Peyer's patch (tissue), 4 donors: Measurements from ENCODE around the gene SIX5. TPM values are rescaled to one million over a fixed set of nuclear protein-coding genes. Genes with fewer than 3 reads are reported as not detected.

ENCODE experiments used
- DNase-seq, 3 donors: peaks; one replicate each; pipeline ENCODE4 v3.0.0-alpha.2; 2017 to 2019
- H3K27ac ChIP-seq, 4 donors: fragments of 200-600 bp; sonication (generic); one replicate each; pipeline ENCODE4 v1.5.1; 2016 to 2019
- H3K27me3 ChIP-seq, 2 donors: fragments of 200-600 bp; sonication (generic); one replicate each; pipeline ENCODE4 v1.5.1; 2019
- H3K36me3 ChIP-seq, 3 donors: fragments of 200-600 bp; sonication (generic); one replicate each; pipeline ENCODE4 v1.5.1; 2016 to 2019
- H3K4me1 ChIP-seq, 4 donors: fragments of 200-600 bp; sonication (generic); one replicate each; pipeline ENCODE4 v1.5.1; 2016 to 2019
- H3K4me3 ChIP-seq, 4 donors: fragments of 200-600 bp; sonication (generic); 1 replicate in 3 of 4; 2 replicates in 1 of 4; pipeline ENCODE4 v1.5.1; 2016 to 2019; ENCODE audit warnings: mild to moderate bottlenecking in 1 of 4
- H3K9me3 ChIP-seq, 4 donors: fragments of 200-600 bp; sonication (generic); one replicate each; pipeline ENCODE4 v1.5.1; 2016 to 2019; ENCODE audit warnings: mild to moderate bottlenecking in 1 of 4
- POLR2A ChIP-seq, 2 donors: fragments of 450-650 bp; IDR thresholded peaks; one replicate each; pipeline ENCODE4 v1.5.1; 2017; ENCODE audit warnings: antibody characterized with exemption in 2 of 2, mild to moderate bottlenecking in 2 of 2, moderate library complexity in 2 of 2
- total RNA-seq, 4 donors: library from RNA; depleted of rRNA; stranded (reverse); fragments of >200 nt; gene quantifications; one replicate each; pipeline ENCODE4 v1.1.0, GENCODE V29; 2016
- TF ChIP-seq, protein P1 (sequence below), 6 experiments: fragments of 450-650 bp in 4 of 6; fragments of 200-600 bp in 2 of 6; sonication (generic) in 1 of 6; IDR thresholded peaks; one replicate each; pipeline ENCODE4 v1.5.1; 2017 to 2019; ENCODE audit warnings: antibody characterized with exemption in 6 of 6, mild to moderate bottlenecking in 3 of 6, moderate library complexity in 1 of 6

The SIX5 gene
- total RNA-seq, 4 donors from 2014 or later: 3.3 to 11.5 (median 6.2) TPM

DNA sequence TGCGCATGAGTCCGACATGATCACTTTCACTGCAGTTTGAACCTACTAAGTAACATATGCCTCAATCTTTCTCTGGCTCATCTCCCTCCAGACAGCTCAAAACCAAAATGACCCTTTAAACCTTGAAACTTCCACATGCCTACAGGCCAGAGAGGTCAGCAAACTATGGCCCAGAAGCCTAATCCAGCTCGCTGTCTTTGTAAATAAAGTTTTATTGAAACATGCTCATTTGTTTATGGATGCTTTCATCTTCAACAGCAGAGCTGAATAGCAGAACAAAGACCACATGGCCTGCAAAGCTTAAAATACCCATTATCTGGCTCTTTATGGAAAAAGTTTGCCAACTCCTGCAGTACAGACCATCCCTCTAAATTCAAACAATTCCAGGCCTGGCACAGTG lies 53.9 kb downstream of the SIX5 start:
- H3K4me3 ChIP-seq: no peak overlapping the region
- H3K36me3 ChIP-seq: peaks cover 0 to 23% (median 0%) of the 10 kb centered on the region in 3 donors
- H3K9me3 ChIP-seq: no peaks in the 10 kb centered on the region
- no peaks in the 10 kb centered on the region for H3K27me3 ChIP-seq
- H3K27ac ChIP-seq: no peak overlapping the region
- TF ChIP-seq POLR2A (IDR thresholded peaks at IDR 0.05): no peak
- TF ChIP-seq, protein P1, sequence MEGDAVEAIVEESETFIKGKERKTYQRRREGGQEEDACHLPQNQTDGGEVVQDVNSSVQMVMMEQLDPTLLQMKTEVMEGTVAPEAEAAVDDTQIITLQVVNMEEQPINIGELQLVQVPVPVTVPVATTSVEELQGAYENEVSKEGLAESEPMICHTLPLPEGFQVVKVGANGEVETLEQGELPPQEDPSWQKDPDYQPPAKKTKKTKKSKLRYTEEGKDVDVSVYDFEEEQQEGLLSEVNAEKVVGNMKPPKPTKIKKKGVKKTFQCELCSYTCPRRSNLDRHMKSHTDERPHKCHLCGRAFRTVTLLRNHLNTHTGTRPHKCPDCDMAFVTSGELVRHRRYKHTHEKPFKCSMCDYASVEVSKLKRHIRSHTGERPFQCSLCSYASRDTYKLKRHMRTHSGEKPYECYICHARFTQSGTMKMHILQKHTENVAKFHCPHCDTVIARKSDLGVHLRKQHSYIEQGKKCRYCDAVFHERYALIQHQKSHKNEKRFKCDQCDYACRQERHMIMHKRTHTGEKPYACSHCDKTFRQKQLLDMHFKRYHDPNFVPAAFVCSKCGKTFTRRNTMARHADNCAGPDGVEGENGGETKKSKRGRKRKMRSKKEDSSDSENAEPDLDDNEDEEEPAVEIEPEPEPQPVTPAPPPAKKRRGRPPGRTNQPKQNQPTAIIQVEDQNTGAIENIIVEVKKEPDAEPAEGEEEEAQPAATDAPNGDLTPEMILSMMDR (IDR thresholded peaks at IDR 0.05): no peak
- no peak for DNase-seq
- peaks cover 0 to 16% (median 3%) of the 10 kb centered on the region in 4 donors for H3K4me1 ChIP-seq

Other genes starting within 250 kb of the SIX5 start
- gene OPA3, start 184.4 kb downstream of the SIX5 start, total RNA-seq: 10 to 100 TPM in 3 of 4 donors, 1 to 10 TPM in 1; 5.0 to 26.6 (median 13.6) TPM
- 1 to 10 TPM in 2 of 4 donors, under 1 TPM in 2; 0.18 to 3.4 (median 1.7) TPM for gene GPR4, start 167.0 kb downstream of the SIX5 start, total RNA-seq
- gene EML2, start 129.9 kb downstream of the SIX5 start, total RNA-seq: 10 to 100 TPM; 17.5 to 60.2 (median 46.9) TPM
- gene GIPR, start 101.0 kb downstream of the SIX5 start, total RNA-seq: 1 to 10 TPM in 3 of 4 donors, not detected in 1; 4.6 to 6.0 (median 5.6) TPM
- gene SNRPD2, start 77.3 kb downstream of the SIX5 start, total RNA-seq: 10 to 100 TPM; 47.3 to 86.2 (median 67.3) TPM
- gene QPCTL, start 76.6 kb downstream of the SIX5 start, total RNA-seq: 10 to 100 TPM in 1 of 4 donors, 1 to 10 TPM in 3; 6.1 to 11.6 (median 7.4) TPM
- gene FBXO46, start 38.4 kb downstream of the SIX5 start, total RNA-seq: 10 to 100 TPM in 3 of 4 donors, 1 to 10 TPM in 1; 8.3 to 25.2 (median 19.7) TPM
- not detected for gene MEIOSIN, start 35.8 kb downstream of the SIX5 start, total RNA-seq
- 10 to 100 TPM; 10.5 to 63.5 (median 43.5) TPM for gene DMPK, start 13.2 kb upstream of the SIX5 start, total RNA-seq
- gene DMWD, start 23.6 kb upstream of the SIX5 start, total RNA-seq: 10 to 100 TPM; 20.8 to 63.8 (median 35.4) TPM
- 1 to 10 TPM in 1 of 4 donors, under 1 TPM in 1, not detected in 2; 0.54 to 3.3 TPM for gene RSPH6A, start 46.1 kb upstream of the SIX5 start, total RNA-seq
- 100 to 1,000 TPM in 1 of 4 donors, 10 to 100 TPM in 3; 44.0 to 158 (median 90.3) TPM for gene SYMPK, start 93.9 kb upstream of the SIX5 start, total RNA-seq
- 10 to 100 TPM in 3 of 4 donors, 1 to 10 TPM in 1; 9.1 to 17.0 (median 10.6) TPM for gene FOXA3, start 95.1 kb upstream of the SIX5 start, total RNA-seq
- gene IRF2BP1, start 116.9 kb upstream of the SIX5 start, total RNA-seq: 10 to 100 TPM; 18.2 to 26.4 (median 23.1) TPM
- gene MYPOP, start 133.4 kb upstream of the SIX5 start, total RNA-seq: 10 to 100 TPM in 3 of 4 donors, 1 to 10 TPM in 1; 4.1 to 17.7 (median 14.2) TPM
- not detected for gene NANOS2, start 145.5 kb upstream of the SIX5 start, total RNA-seq
- 1 to 10 TPM in 2 of 4 donors, under 1 TPM in 2; 0.53 to 4.1 (median 1.5) TPM for gene NOVA2, start 204.6 kb upstream of the SIX5 start, total RNA-seq
- 10 to 100 TPM in 2 of 4 donors, 1 to 10 TPM in 2; 7.4 to 16.5 (median 10.8) TPM for gene CCDC61, start 226.2 kb upstream of the SIX5 start, total RNA-seq